Measurements from ENCODE around the gene SETBP1.

The SETBP1 gene

GRCh38 chr18:45039376-45039775 is 358.7 kb downstream of the SETBP1 start:
- no peak for DNase-seq (ENCODE audit: low spot score)

GRCh38 chr18:45040879-45041278 is 360.2 kb downstream of the SETBP1 start:
- no peak for DNase-seq (ENCODE audit: low spot score)

- no peak for DNase-seq (ENCODE audit: low spot score)
Observed at GRCh38 chr18:45044787-45045186, 364.1 kb downstream of the SETBP1 start.

- no peak for DNase-seq (ENCODE audit: low spot score)
Observed at GRCh38 chr18:45046228-45046627, 365.5 kb downstream of the SETBP1 start.

GRCh38 chr18:45046961-45047360 is 366.3 kb downstream of the SETBP1 start:
- DNase-seq (ENCODE audit: low spot score) = no peak

GRCh38 chr18:45049578-45050319 is 369.1 kb downstream of the SETBP1 start:
- DNase-seq (ENCODE audit: low spot score) = no peak

- DNase-seq (ENCODE audit: low spot score) = no peak
Observed at GRCh38 chr18:45050712-45051601, 370.3 kb downstream of the SETBP1 start.

- no peak for DNase-seq (ENCODE audit: low spot score)
Observed at GRCh38 chr18:45054636-45055035, 373.9 kb downstream of the SETBP1 start.

GRCh38 chr18:45055811-45056210 is 375.1 kb downstream of the SETBP1 start:
- DNase-seq (ENCODE audit: low spot score) = no peak

- DNase-seq (ENCODE audit: low spot score) = no peak
Observed at GRCh38 chr18:45056926-45057325, 376.2 kb downstream of the SETBP1 start.

GRCh38 chr18:45057955-45058600 is 377.4 kb downstream of the SETBP1 start:
- DNase-seq (ENCODE audit: low spot score) = no peak

GRCh38 chr18:45059695-45060094 is 379.0 kb downstream of the SETBP1 start:
- DNase-seq (ENCODE audit: low spot score) = no peak

- DNase-seq (ENCODE audit: low spot score) = no peak
Observed at GRCh38 chr18:45060102-45060501, 379.4 kb downstream of the SETBP1 start.

- DNase-seq (ENCODE audit: low spot score) = no peak
Observed at GRCh38 chr18:45061359-45061758, 380.7 kb downstream of the SETBP1 start.

GRCh38 chr18:45063246-45064038 is 382.8 kb downstream of the SETBP1 start:
- no peak for DNase-seq (ENCODE audit: low spot score)

GRCh38 chr18:45066210-45066609 is 385.5 kb downstream of the SETBP1 start:
- DNase-seq (ENCODE audit: low spot score) = no peak

- DNase-seq (ENCODE audit: low spot score) = no peak
Observed at GRCh38 chr18:45066886-45067285, 386.2 kb downstream of the SETBP1 start.

- no peak for DNase-seq (ENCODE audit: low spot score)
Observed at GRCh38 chr18:45068400-45069094, 387.9 kb downstream of the SETBP1 start.

GRCh38 chr18:45069546-45069945 is 388.9 kb downstream of the SETBP1 start:
- DNase-seq (ENCODE audit: low spot score) = no peak

- no peak for DNase-seq (ENCODE audit: low spot score)
Observed at GRCh38 chr18:45071956-45072355, 391.3 kb downstream of the SETBP1 start.

- DNase-seq (ENCODE audit: low spot score) = no peak
Observed at GRCh38 chr18:45073556-45073955, 392.9 kb downstream of the SETBP1 start.
